Breast epithelium (tissue), 4 donors: ENCODE results near the gene FZD10. TPM values are rescaled to one million over a fixed set of nuclear protein-coding genes. Genes with fewer than 3 reads are reported as not detected.

Experiments
- DNase-seq, 2 donors: peaks; one replicate each; pipeline ENCODE4 v3.0.0-alpha.2; 2019; ENCODE audit warnings: low spot score in 2 of 2
- H3K27ac ChIP-seq, 2 donors: fragments of 200-600 bp; sonication (generic) in 1 of 2; one replicate each; pipeline ENCODE4 v1.5.1; 2016 to 2019; ENCODE audit warnings: mild to moderate bottlenecking in 1 of 2
- H3K27me3 ChIP-seq, 2 donors: fragments of 200-600 bp; sonication (generic) in 1 of 2; one replicate each; pipeline versions ENCODE4 v1.5.1 to v1.6.0; 2017 to 2019; ENCODE audit warnings: control low read depth in 1 of 2, mild to moderate bottlenecking in 1 of 2
- H3K36me3 ChIP-seq: fragments of 200-600 bp; one replicate; pipeline ENCODE4 v1.5.1; 2019
- H3K4me1 ChIP-seq, 2 donors: fragments of 200-600 bp; sonication (generic); one replicate each; pipeline ENCODE4 v1.5.1; 2016 to 2019; ENCODE audit warnings: control low read depth in 1 of 2
- H3K4me3 ChIP-seq, 3 donors: fragments of 200-600 bp; sonication (generic); 1 replicate in 2 of 3; 2 replicates in 1 of 3; pipeline ENCODE4 v1.5.1; 2016 to 2019; ENCODE audit warnings: mild to moderate bottlenecking in 3 of 3, moderate library complexity in 2 of 3
- H3K9me3 ChIP-seq, 2 donors: fragments of 200-600 bp; sonication (generic) in 1 of 2; one replicate each; pipeline ENCODE4 v1.5.1; 2016 to 2019; ENCODE audit warnings: control low read depth in 1 of 2
- CTCF ChIP-seq, 3 donors: fragments of 450-650 bp; IDR thresholded peaks; one replicate each; pipeline ENCODE4 v1.5.1; 2016 to 2017; ENCODE audit warnings: antibody characterized with exemption in 3 of 3, mild to moderate bottlenecking in 3 of 3, moderate library complexity in 3 of 3
- POLR2A ChIP-seq: fragments of 450-650 bp; IDR thresholded peaks from one replicate; pipeline ENCODE4 v1.6.1; 2016; ENCODE audit warnings: antibody characterized with exemption, mild to moderate bottlenecking, moderate library complexity
- POLR2AphosphoS5 ChIP-seq, 3 donors: sonication (generic); formaldehyde crosslinking; IDR thresholded peaks; one replicate each; pipeline ENCODE4 v1.6.1; 2017; ENCODE audit warnings: antibody characterized with exemption in 3 of 3
- intact Hi-C: fragments of 100-400 bp; cut with DNase I; formaldehyde crosslinking; loops from one replicate; pipeline ENCODE4 v1.15.1; 2023; ENCODE audit warnings: low total_unique reads
- total RNA-seq, 3 donors: library from RNA; depleted of rRNA; stranded (reverse); fragments of >200 nt; gene quantifications; one replicate each; pipeline ENCODE4 v1.1.0, GENCODE V29; 2016

FZD10 gene
- total RNA-seq, 3 donors from 2014 or later, result 0.48 to 2.0 (median 1.8) TPM

- TF ChIP-seq POLR2A (no peak), CTCF (IDR thresholded peaks at IDR 0.05) (no peak), POLR2AphosphoS5 (IDR thresholded peaks at IDR 0.05) (no peak)
- DNase-seq, result no peak
- Histone ChIP-seq H3K4me3 (no peak overlapping the region), H3K9me3 (no peaks in the 10 kb centered on the region), H3K4me1 (no peaks in the 10 kb centered on the region), H3K27me3 (no peaks in the 10 kb centered on the region), H3K36me3 (no peaks in the 10 kb centered on the region), H3K27ac (no peak overlapping the region)
- intact Hi-C loops, result no loop called here
These were observed 7.8 kb upstream of the FZD10 start for GRCh38 chr12:130154276-130155070.

- Histone ChIP-seq H3K36me3 (no peaks in the 10 kb centered on the region), H3K9me3 (no peaks in the 10 kb centered on the region), H3K27ac (no peak overlapping the region), H3K4me1 (no peaks in the 10 kb centered on the region), H3K4me3 (no peak overlapping the region), H3K27me3 (peaks cover 0 to under 1% of the 10 kb centered on the region in 2 donors)
- TF ChIP-seq POLR2AphosphoS5 (IDR thresholded peaks at IDR 0.05) (no peak), POLR2A (no peak), CTCF (IDR thresholded peaks at IDR 0.05) (no peak)
- intact Hi-C loops, result no loop called here
- DNase-seq, result no peak
These were observed 6.7 kb upstream of the FZD10 start for GRCh38 chr12:130155416-130156073.

- H3K9me3 ChIP-seq, result no peaks in the 10 kb centered on the region
- H3K36me3 ChIP-seq, result no peaks in the 10 kb centered on the region
- no peak overlapping the region for H3K27ac ChIP-seq
- H3K4me3 ChIP-seq, result no peak overlapping the region
- H3K27me3 ChIP-seq, result peaks cover 0 to 12% of the 10 kb centered on the region in 2 donors
- no peaks in the 10 kb centered on the region for H3K4me1 ChIP-seq
- DNase-seq, result no peak
- intact Hi-C loops, result no loop called here
- TF ChIP-seq POLR2AphosphoS5 (IDR thresholded peaks at IDR 0.05), result no peak
- no peak for TF ChIP-seq CTCF (IDR thresholded peaks at IDR 0.05)
- no peak for TF ChIP-seq POLR2A
These were observed 5.5 kb upstream of the FZD10 start for GRCh38 chr12:130156652-130157275.

- Histone ChIP-seq H3K4me1 (no peaks in the 10 kb centered on the region), H3K27me3 (peaks cover 0 to 12% of the 10 kb centered on the region in 2 donors), H3K36me3 (no peaks in the 10 kb centered on the region), H3K9me3 (no peaks in the 10 kb centered on the region), H3K4me3 (no peak overlapping the region), H3K27ac (no peak overlapping the region)
- no peak for TF ChIP-seq POLR2AphosphoS5 (IDR thresholded peaks at IDR 0.05)
- no peak for TF ChIP-seq POLR2A
- TF ChIP-seq CTCF (IDR thresholded peaks at IDR 0.05), result no peak
- no peak for DNase-seq
- intact Hi-C loops, result no loop called here
These were observed 4.1 kb upstream of the FZD10 start for GRCh38 chr12:130157998-130158753.
